ENCODE data around the gene KIF26B.

The KIF26B gene

GRCh38 chr1:245591346-245592188 lies 436.8 kb downstream of the KIF26B start:
- DNase-seq (ENCODE audit: low read depth, low spot score): no peak

- no peak for DNase-seq (ENCODE audit: low read depth, low spot score)
Measured at GRCh38 chr1:245592189-245592460, 437.3 kb downstream of the KIF26B start.

- DNase-seq (ENCODE audit: low read depth, low spot score): no peak
Measured at GRCh38 chr1:245598524-245599305, 443.9 kb downstream of the KIF26B start.

- DNase-seq (ENCODE audit: low read depth, low spot score): no peak
Measured at GRCh38 chr1:245599371-245600174, 444.8 kb downstream of the KIF26B start.

GRCh38 chr1:245600658-245601057 lies 445.9 kb downstream of the KIF26B start:
- DNase-seq (ENCODE audit: low read depth, low spot score): no peak

GRCh38 chr1:245603311-245603865 lies 448.6 kb downstream of the KIF26B start:
- no peak for DNase-seq (ENCODE audit: low read depth, low spot score)

GRCh38 chr1:245604979-245605378 lies 450.2 kb downstream of the KIF26B start:
- DNase-seq (ENCODE audit: low read depth, low spot score): peak; percentile 31

- DNase-seq (ENCODE audit: low read depth, low spot score): peak; percentile 83
Measured at GRCh38 chr1:245605480-245606156, 450.8 kb downstream of the KIF26B start.

- no peak for DNase-seq (ENCODE audit: low read depth, low spot score)
Measured at GRCh38 chr1:245606157-245606725, 451.5 kb downstream of the KIF26B start.

- DNase-seq (ENCODE audit: low read depth, low spot score): no peak
Measured at GRCh38 chr1:245608271-245608670, 453.5 kb downstream of the KIF26B start.

GRCh38 chr1:245609354-245610150 lies 454.8 kb downstream of the KIF26B start:
- no peak for DNase-seq (ENCODE audit: low read depth, low spot score)

- DNase-seq (ENCODE audit: low read depth, low spot score): no peak
Measured at GRCh38 chr1:245611251-245611650, 456.5 kb downstream of the KIF26B start.

GRCh38 chr1:245614476-245614875 lies 459.7 kb downstream of the KIF26B start:
- no peak for DNase-seq (ENCODE audit: low read depth, low spot score)

GRCh38 chr1:245615001-245615400 lies 460.2 kb downstream of the KIF26B start:
- no peak for DNase-seq (ENCODE audit: low read depth, low spot score)

GRCh38 chr1:245621589-245621988 lies 466.8 kb downstream of the KIF26B start:
- no peak for DNase-seq (ENCODE audit: low read depth, low spot score)

GRCh38 chr1:245622332-245623014 lies 467.7 kb downstream of the KIF26B start:
- no peak for DNase-seq (ENCODE audit: low read depth, low spot score)

- DNase-seq (ENCODE audit: low read depth, low spot score): no peak
Measured at GRCh38 chr1:245641384-245641783, 486.6 kb downstream of the KIF26B start.

GRCh38 chr1:245645406-245645805 lies 490.6 kb downstream of the KIF26B start:
- DNase-seq (ENCODE audit: low read depth, low spot score): no peak

GRCh38 chr1:245645894-245646293 lies 491.1 kb downstream of the KIF26B start:
- DNase-seq (ENCODE audit: low read depth, low spot score): no peak
